ENCODE measurements around the gene GGTLC1. TPM values are rescaled to one million over a fixed set of nuclear protein-coding genes. Genes with fewer than 3 reads are reported as not detected.

The GGTLC1 gene
- total RNA-seq, 1 experiment from 2014 or later: not detected

DNA sequence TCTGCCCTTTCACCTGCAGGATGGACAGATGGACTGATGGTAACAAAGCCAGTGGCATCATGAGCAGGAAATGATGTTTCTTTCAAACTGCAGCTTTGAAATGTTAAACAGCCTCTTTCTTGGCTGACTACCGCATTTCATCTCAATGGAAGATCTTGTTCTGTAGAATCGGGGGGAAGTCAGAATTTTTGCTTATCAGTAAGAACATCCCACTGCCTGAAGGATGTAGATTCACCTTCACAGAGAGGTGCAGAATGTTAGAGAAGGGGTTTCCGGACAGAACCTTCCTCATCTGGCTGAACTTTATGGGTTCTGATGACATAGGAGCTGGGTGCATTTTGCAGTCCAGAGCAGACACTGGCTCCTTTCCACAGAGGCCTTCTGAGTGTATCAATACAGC is 32.7 kb downstream of the GGTLC1 start:
- no peak overlapping the region for H2BK20ac ChIP-seq (ENCODE audit: low read depth, low read length, poor library complexity, severe bottlenecking)
- no peaks in the 10 kb centered on the region for H3K27me3 ChIP-seq (ENCODE audit: insufficient read depth, low read length)
- H3K4me2 ChIP-seq (ENCODE audit: insufficient read depth, insufficient read length, low read length): peak overlapping the region; percentile 8
- no peak for DNase-seq
- H3K14ac ChIP-seq (ENCODE audit: insufficient read depth, low read length): no peak overlapping the region
- H3K4me3 Mint-ChIP-seq: no peak overlapping the region
- H3K23ac ChIP-seq (ENCODE audit: insufficient read length, low read depth, low read length): no peak overlapping the region
- TF ChIP-seq, protein P1, sequence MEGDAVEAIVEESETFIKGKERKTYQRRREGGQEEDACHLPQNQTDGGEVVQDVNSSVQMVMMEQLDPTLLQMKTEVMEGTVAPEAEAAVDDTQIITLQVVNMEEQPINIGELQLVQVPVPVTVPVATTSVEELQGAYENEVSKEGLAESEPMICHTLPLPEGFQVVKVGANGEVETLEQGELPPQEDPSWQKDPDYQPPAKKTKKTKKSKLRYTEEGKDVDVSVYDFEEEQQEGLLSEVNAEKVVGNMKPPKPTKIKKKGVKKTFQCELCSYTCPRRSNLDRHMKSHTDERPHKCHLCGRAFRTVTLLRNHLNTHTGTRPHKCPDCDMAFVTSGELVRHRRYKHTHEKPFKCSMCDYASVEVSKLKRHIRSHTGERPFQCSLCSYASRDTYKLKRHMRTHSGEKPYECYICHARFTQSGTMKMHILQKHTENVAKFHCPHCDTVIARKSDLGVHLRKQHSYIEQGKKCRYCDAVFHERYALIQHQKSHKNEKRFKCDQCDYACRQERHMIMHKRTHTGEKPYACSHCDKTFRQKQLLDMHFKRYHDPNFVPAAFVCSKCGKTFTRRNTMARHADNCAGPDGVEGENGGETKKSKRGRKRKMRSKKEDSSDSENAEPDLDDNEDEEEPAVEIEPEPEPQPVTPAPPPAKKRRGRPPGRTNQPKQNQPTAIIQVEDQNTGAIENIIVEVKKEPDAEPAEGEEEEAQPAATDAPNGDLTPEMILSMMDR (conservative IDR thresholded peaks at IDR 0.05): no peak
- no peak overlapping the region for H2BK12ac ChIP-seq (ENCODE audit: insufficient read length, low read depth, low read length)
- H3K9me3 ChIP-seq (ENCODE audit: control insufficient read depth, low read depth, low read length): no peaks in the 10 kb centered on the region
- no peaks in the 10 kb centered on the region for H4K20me1 ChIP-seq (ENCODE audit: control insufficient read depth, insufficient read depth, insufficient read length)
- no peak overlapping the region for H2BK120ac ChIP-seq (ENCODE audit: low read depth, low read length, poor library complexity, severe bottlenecking)
- no peaks in the 10 kb centered on the region for H3K23me2 ChIP-seq (ENCODE audit: insufficient read length, low read depth, low read length, poor library complexity, severe bottlenecking)
- H3K4ac ChIP-seq (ENCODE audit: low read depth, low read length): no peak overlapping the region
- H3K4me1 ChIP-seq (ENCODE audit: insufficient read depth, low read length): peaks cover 4% of the 10 kb centered on the region; the same call in 1 of the 2 replicates
- WGBS (ENCODE audit: extremely low coverage, insufficient read length, low lambda C conversion rate): no CpG with 5 or more reads among the region's 3 CpGs
- H3K18ac ChIP-seq (ENCODE audit: insufficient read length, low read depth, low read length): no peak overlapping the region
- H3K9me3 Mint-ChIP-seq: peaks cover 4% of the 10 kb centered on the region in 2 experiments
- H3K4me1 Mint-ChIP-seq: peaks cover 18 to 23% of the 10 kb centered on the region in 2 experiments
- no peak overlapping the region for H3K56ac ChIP-seq (ENCODE audit: insufficient read length, low read depth, low read length)
- H2AFZ ChIP-seq (ENCODE audit: low read length): no peak overlapping the region
- no peak overlapping the region for H3T11ph ChIP-seq (ENCODE audit: low read length)
- no peaks in the 10 kb centered on the region for H3K79me1 ChIP-seq (ENCODE audit: insufficient read depth, low read depth, low read length, poor library complexity, severe bottlenecking)
- H2BK15ac ChIP-seq (ENCODE audit: low read depth, low read length): no peak overlapping the region
- H4K5ac ChIP-seq (ENCODE audit: insufficient read length, low read depth, low read length): no peak overlapping the region
- no peak overlapping the region for H4K8ac ChIP-seq (replicated peaks; ENCODE audit: insufficient read length, low read depth, low read length)
- H2BK5ac ChIP-seq (ENCODE audit: insufficient read length, low read length): no peak overlapping the region
- no peak overlapping the region for H3K27ac ChIP-seq (ENCODE audit: insufficient read length, low read depth, low read length)
- peaks cover 0 to 4% (median 3%) of the 10 kb centered on the region in 3 experiments; a peak in 2 of 7 replicates for H3K36me3 Mint-ChIP-seq (ENCODE audit: insufficient read depth in 1 of 3, low read depth in 3 of 3)
- H3K27ac Mint-ChIP-seq: 0 out of 7 replicates have a peak overlapping the region, but pooled peaks of 1 of the 3 experiments have one; percentile 19
- H2AK5ac ChIP-seq (ENCODE audit: insufficient read length, low read length): no peak overlapping the region
- no peak overlapping the region for H4K91ac ChIP-seq (ENCODE audit: insufficient read length, low read depth, low read length)
- no peak overlapping the region for H3K9ac ChIP-seq (ENCODE audit: extremely low read depth, insufficient read length, low read length)
- H3K27me3 Mint-ChIP-seq (ENCODE audit: low read depth): no peaks in the 10 kb centered on the region
- H3K79me2 ChIP-seq (ENCODE audit: insufficient read depth, low read length): no peaks in the 10 kb centered on the region
